Stimulated activated CD4-positive, alpha-beta T cell treated with anti-CD3 and anti-CD28 coated beads, TNF-alpha, amount 100 ng/mL, for 4 hours (primary cell): Measurements from ENCODE around the gene CACNB4.

Experiments used
- DNase-seq, 3 experiments: peaks; one replicate each; pipeline ENCODE4 v3.0.0-alpha.2; 2020; ENCODE audit warnings: low read depth in 3 of 3

Gene CACNB4

DNA sequence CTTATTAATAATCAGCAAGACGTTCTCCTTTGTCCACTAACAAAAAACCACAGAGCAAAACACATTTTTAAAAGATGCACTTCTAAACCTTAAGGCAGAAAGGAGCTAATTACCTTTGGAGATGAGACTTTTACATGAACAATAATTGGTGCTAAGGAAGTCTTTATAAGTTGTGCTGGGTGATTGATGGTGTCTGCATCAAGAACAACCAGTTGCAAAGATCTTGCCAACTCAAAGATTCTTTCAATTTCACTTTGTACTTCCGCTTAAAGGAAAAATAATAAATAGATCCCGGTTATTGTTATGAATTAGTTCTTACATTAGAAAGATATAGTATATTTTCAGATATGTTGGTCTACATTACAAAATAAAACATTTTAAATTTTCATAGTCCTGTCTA, 243.7 kb downstream of the CACNB4 start:
- DNase-seq, result no peak

GRCh38 chr2:151853070-151853758, 245.6 kb downstream of the CACNB4 start:
- DNase-seq, result no peak

DNA sequence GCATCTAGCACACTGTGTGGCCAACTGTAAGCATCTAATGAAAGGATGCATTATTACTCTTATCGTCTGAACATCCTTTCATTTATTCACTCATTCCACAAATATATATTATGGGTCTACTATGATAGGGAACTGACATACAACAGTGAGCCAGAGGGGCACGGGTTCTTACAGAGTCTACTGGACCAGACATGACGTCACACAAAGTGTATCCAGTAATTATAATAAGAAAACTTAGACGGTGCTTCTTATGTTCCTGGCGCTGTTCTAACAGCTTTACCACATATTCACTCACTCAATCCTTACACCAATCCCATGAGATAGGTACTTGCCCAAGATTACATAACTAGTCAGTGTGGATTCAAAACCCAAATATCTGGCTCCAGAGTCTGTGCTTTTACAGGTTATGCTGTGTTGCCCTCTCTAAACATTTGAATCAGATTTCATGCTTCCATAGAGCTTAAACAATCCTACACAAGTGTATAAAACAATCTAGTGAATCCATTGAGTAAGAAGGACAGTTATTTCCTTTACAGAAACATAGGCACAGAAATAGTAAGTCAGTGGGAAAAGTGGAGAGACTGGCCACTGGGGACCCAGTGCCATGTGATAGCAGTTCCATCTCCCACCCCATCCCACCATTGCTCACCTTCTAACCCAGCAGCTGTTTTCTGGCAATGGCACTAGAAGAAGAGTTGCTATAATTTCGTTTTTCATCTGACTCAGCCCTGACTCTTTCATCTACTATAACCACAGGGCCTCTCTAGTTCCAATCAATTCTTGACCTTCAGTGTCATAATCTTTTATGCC, 246.4 kb downstream of the CACNB4 start:
- no peak for DNase-seq

DNA sequence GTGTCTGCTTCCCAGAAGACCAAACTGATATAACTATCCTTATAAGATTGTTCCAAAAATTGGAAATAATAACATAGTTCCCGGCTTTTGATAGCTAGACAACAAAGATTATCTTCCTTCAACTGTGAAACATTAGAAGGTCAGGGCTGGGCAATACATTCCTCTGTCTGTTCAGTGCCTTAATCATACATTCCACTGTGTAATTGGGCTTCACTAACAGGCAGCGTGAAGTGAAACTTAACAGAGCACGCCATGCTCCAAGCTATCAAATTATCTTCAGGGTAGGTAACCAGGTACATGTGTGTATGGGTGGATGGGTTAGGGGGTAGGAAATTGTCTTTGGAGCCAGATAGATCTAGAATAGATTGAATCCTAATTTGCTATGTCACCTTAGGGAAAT, 247.1 kb downstream of the CACNB4 start:
- DNase-seq, result no peak

DNA sequence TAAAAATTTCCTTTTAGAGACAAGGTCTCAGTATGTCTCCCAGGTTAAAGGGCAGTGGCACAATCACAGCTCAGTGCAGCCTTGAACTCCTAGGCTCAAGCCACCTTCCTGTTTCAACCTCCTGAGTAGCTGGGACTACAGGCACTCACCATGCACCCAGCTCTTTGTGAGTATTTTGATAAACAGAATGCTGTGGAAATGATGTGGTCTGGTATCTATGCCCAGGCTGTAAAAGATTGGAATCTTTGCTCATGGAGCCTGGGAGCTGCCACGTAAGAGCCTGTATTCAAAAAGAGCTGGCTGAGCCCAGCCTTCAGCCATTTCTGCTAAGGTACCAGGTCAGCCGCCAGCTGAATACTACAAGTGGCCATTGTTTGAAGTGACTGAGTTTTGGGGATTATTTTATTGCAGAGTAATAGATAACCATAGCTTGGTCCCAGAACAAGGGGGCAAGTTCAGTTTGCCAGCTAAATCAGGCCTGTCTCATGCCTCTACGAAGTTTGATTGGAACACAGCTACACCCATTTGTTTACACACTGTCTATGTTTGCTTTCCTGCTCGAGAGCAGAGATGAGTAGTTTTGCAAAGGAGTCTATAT, 249.3 kb downstream of the CACNB4 start:
- DNase-seq, result no peak

DNA sequence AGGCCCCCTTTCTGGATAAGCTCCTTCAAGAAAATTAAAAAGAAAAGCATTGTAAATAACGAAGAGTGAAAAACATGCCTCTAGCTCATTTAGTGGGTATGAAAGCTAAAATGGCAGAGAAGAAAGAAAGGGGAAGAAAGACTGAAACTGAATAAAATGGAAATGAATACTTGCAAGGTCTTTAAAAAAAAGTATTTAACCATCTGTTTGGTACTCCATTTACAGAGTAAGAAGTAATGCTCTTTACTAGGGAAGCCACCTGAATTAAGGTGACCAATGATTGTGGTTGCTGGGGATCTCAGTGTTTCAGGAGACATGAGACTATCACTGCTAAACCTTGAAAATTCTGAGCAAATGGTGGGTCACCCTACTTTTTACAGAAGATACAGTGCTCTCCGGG, 253.0 kb downstream of the CACNB4 start:
- DNase-seq, result no peak

DNA sequence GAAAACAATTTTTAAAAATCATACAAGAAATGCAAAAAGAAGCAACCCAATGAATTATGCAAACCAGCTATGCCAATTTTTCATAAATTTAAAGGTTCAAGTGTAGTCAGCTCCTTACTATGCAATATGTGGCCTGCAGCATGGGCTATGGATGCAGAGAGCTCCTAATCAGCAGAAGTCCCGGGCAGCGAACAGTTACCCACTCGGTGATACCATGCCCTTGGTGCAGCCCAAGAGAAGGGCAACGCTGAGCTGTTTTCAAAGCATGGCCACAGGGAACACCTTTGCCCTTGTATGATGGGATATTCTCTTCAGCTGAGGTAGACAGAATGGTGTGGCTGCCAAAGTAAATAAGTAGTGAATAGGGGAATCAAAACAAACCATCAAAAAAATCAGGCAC, 253.4 kb downstream of the CACNB4 start:
- DNase-seq, result no peak

DNA sequence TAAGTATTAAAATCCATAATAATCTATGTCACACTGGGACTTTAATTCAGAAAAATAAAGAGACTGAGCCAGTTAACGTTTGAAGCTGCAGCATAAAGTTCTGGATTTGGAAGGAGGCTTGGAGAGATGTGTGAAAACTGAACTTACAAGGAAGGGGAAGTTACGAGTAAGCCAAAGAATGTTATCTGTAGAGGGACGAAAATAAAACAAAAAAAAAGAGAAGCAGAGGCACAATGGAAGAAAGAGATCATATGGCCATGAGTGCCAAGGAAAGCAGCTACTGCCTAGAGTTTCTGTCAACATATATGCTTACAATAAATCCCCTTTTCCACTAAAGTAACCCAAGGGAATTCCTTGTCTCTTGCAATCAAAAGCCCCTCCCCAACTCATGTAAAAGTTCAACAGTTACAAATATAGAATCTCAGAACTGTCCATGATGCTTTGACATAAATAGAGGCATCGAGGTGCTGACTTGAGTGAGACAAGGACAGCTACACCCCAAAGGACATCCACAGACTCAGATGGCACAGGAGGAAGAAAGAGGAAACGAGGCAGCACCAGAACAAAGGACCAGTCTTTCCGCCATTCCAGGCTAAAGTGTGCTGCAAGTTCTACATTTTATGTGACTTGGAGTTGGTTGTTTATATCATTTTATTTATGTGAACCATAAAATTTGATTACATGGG, 254.5 kb downstream of the CACNB4 start:
- no peak for DNase-seq

GRCh38 chr2:151843691-151844061, 255.2 kb downstream of the CACNB4 start:
- no peak for DNase-seq

- DNase-seq, result no peak
Measured at GRCh38 chr2:151842830-151843690, 255.8 kb downstream of the CACNB4 start.

DNA sequence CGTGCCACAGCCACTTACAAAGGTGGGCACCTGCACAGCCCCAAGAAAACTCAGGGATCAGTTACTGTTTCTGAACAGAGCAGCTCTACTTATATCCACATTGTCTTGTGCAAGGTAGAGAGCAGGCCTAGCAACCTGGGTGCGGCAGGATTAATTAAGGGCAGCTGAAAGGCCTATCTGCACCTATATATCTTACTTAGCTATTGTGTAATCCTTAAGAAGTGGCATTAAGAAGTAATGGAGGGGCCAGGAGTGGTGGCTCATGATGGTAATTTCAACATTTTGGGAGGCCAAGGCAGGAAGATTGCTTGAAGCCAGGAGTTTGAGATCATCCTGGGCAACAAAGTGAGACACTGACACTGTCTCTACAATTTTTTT, 257.8 kb downstream of the CACNB4 start:
- DNase-seq, result no peak

DNA sequence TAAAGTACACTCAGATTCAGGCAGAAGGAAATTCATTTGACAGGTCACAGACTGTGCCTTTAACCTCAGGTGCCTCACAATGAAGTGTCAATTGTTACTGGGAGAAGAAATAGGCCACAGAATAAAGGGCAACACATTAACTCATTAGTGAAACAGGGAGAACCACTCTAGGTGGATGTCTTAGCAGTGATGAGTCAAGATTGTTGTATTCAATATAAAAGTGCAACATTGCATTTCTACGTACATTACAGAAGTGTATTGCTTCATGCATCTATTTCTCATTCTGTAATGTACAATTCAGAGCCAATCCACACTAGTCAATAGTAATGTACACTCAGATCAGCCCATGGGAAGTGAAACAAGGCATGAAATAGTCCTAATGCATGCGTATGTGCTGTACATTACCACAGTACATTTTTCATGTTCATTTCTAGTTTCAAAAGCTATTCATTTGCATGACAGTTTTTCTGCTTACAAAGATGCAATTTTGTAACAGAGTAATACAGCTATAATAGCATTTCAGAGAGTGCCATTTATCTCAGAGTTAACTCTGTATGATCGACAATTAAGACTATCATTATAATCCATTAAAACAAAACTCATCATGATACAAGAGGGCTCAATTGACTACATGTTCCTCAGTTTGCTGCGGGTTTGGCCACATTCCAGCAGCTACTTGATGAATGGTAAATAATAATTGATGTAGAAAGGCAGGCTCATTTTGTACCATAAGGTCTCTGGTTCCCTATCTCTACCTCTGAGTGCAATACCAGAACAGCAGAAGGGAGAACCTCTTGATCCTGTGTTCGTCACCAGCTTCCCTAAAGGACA, 258.4 kb downstream of the CACNB4 start:
- no peak for DNase-seq

DNA sequence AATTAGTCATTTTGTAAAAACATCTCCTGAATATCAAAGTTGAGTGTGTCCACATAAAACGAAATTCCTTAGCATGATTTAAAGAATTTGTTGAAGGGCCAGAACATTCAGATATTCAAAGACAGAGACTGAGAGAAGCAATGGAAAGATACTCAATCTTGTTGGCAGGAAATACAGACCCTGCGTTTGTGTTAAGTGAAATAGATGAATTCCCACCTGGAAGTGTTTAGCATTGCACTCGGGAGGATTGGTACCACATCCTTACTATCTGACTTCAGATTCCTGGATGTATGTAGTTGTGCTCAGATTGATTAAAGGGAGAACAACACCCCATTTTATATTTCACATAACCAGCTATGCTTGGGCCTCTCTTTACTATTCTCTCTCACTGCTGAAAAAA, 260.9 kb downstream of the CACNB4 start:
- DNase-seq, result no peak

- DNase-seq, result no peak
Measured at GRCh38 chr2:151833984-151834383, 264.9 kb downstream of the CACNB4 start.

DNA sequence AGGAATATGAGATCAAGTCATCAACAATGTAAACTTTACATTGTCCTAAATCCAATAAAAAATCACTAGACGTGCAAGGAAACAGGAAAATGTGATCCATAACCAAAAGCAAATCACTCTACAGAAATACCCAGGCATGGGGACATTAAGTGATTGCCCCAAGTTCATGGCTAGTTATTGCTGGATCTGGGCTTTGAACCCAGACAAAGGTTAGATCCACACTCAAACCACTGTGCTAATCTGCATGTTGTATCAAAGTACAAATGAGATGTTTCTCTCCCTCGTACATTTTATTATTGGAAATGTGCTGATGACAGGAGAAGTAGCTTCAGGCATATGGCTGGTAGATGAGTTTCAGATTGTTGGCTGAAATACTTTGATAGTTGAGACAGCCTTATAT, 267.9 kb downstream of the CACNB4 start:
- DNase-seq, result no peak

GRCh38 chr2:151828890-151829324, 269.9 kb downstream of the CACNB4 start:
- no peak for DNase-seq

- peak; percentile 89 to 92 (median 89) for DNase-seq
Measured at GRCh38 chr2:151828143-151828889, 270.5 kb downstream of the CACNB4 start, which contains the start of gene ARL5A. TSS of gene ARL5A (minus strand) at chr2:151828421. CDS start at chr2:151828176, 245 bp downstream.

DNA sequence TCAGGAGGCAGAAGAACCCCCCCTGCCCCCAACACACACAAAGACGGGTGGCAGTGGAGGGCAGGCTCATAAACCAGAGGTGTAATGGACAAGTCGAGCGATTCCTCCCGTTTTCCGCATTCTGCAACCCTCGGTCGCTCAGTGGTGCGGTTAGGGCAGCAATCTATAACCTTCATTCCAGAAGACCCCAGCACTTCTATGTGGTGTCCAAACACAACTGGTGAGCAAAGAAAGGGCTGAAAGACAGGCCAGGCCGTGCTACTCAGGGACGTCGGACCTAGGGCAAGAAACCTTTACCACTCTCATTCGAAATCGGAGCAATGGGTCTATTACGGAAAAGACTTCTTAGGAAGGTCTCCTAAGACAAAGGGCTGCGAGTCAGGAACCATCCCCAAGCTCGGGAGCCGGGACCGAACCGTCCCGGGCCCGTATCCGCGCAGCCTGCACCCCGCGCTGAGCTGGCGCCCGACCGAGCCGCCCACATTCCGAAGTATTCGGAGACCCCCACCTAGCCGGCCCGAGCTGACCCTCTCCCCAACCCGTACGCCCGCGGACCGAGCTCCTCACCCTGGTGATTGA, 271.2 kb downstream of the CACNB4 start:
- DNase-seq, result peak in 2 of 3 experiments; percentile 4 to 9

DNA sequence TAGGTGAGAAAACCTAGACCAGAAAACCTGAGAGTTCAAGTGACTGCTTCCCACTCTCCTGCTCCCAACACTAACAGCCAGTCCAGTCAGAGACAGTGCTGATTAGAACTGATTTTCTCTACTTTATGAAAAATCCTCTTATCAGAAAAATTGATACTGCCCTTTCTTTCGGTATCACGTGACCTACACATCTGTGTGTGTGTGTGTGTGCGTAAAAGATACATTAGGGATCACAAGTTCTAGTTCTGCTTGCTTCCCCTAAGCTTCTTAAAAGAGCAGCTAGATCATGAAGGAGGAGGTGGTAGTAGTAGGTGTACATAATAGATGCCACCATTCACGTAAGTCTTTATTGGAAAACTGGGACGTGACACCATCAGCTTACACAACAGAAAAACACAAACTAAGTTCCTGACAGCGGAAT, 272.1 kb downstream of the CACNB4 start:
- DNase-seq, result no peak
